Inflammatory macrophage (primary cell): Measurements from ENCODE around the gene ARHGEF38.
A peak's percentile ranks its signal among the peaks of the same experiment; 100 is the strongest.

Source experiments
- DNase-seq, 2 donors: peaks; one replicate each; pipeline ENCODE4 v3.0.0-alpha.2; 2020 to 2022

ARHGEF38 gene

DNA sequence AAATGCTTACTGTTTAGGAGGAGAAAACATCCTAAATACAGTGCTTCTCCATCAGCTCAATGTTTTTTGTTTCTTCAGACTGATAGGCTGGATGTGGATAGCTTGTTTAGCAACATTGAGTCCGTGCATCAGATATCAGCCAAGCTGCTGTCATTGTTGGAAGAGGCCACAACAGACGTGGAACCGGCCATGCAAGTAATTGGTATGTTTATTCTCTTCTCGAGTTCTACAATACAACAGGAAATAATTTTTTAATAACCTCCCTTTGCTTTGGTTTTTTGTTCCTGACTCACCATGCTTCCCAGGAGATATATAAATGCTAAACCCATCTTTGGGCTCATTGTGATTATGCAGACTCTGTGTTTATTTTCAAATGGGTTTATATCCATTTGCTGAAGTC is 60.9 kb downstream of the ARHGEF38 start:
- no peak for DNase-seq

DNA sequence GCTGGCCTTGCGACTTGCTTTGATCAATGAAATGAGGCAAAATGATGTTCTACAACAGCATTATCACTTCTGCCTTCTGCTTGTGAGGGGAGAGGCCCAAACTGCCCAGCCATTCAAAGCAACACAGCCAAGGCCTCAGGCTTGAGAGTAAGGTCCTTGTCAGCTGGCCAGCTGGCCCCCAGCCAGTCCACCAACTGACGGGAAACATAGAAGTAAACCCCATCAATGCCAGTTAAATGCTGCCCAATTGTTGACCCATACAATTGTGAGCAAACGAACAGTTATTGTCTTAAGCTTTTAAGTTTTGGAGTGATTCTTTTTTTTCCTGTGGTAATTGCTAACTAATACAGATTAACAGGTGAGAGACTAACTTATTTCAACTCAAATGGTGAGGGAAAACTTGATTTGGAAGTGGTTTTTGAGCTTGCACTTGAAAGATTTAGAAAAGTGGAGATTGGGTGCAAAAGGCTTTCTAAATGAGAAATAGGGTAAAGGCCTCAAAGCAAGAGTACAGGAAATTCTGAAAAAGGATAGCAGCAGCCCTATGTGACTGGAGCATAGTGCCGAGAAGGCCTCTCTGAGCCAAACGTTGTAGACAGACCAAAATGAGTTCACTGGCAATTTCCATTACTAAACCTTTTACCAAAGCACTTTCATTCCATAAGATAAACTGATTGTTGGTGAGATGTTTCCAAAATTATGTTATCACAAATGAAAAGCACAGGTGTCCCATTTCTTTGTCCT is 66.9 kb downstream of the ARHGEF38 start:
- no peak for DNase-seq

DNA sequence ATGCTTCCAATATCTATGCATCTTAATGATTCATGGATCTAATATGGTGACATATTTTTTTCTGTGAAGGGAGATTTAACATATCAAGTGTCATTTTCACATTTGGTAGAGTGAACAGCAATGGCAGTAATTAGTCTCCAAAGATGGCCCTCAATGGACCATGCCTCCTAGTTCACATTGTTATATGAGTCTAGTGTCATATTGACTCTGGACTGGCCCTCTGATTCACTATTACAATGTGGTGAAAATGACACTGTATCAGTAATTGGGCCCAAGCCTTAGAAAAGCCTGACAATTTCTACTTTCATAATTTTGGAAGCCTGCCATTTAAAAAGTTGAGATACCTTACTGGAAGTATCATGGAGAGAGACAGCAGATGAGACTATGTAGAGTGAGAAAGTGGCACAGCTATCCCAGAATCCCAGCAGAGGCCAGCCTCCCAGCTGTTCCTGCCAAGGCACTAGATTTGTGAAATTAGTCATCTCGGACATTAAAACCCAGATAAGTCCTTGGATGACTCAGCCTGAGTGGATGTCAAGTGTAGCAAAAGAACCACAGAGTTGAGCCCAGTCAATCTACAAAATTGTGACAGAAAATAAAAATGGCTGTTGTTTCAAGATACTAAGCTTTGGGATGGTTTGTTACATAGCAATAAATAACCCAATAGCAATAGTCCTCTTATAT is 68.4 kb downstream of the ARHGEF38 start:
- no peak for DNase-seq

DNA sequence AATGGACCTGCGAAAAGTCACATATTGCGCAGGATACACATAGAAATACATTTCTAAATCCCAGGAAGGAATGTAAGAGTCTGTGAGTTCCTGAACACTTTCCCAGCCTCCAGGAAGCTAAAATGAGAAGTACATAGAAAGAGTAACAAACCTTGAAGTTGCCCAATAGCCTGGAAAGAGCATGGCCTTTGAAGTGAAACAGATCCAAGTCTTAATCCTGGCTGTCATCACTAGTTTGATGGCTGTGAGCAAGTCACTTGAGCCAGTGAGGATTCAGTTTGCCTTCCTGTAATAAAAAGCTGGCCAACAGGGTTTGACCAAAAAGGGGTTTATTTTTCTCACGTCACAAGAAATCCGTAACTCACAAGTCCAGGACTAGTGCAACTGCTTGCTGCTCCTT is 69.8 kb downstream of the ARHGEF38 start:
- no peak for DNase-seq

DNA sequence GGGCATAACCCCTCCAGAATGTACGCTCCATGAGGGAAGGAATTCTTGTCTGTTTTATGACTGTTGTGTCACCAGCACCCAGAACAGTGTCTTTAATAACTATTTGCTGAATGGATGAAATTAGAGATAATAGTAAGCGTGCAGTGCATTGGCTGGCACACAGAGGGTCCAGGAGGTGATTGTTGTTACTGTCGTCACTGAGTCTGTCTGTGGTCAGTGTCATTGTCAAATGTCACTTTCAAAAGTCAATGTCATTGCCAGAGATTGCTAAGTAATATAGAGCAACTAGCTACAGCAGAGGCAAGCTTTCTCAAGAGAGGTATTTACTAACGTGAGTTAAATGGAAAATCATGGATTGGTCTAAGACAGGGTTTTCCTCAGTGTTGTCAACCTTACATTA is 70.7 kb downstream of the ARHGEF38 start:
- no peak for DNase-seq

DNA sequence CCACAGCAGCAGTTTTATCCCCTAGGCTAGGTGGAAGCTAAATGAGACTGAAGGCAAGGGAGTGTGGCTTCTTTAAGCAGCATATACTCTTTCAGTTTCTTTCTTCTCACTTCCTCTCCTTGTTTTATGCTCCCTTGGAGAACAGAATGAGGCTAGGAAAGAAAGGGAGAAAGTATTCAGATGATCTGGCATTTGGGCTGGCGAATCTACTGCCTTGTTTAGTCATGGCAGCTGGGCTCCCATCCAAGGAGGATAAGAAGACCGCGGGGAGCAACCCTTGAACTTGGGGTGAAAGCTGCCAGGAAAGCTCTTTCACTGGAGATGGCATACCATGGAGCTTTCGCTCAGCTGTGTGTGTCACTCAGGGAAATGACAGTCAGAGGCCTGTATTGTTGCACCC is 72.1 kb downstream of the ARHGEF38 start:
- no peak for DNase-seq

DNA sequence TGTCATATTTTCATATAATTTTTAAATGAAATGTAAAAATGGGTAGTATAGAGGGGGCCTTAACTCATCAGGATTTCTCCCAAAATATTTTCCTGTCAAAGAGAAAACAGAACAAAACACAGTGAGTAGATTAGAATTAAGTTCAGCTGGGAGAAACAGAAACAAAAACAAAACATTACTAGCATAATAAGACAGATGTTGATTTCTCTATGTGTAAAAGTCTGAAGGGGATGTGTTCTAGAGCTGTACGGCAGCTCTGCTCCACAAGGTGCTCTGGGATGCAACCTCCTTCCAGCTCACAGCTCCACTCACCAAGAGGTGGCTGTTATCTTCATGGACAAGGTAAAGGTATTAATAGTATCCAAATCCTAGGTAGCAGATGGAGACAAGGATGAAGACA is 72.8 kb downstream of the ARHGEF38 start:
- no peak for DNase-seq

DNA sequence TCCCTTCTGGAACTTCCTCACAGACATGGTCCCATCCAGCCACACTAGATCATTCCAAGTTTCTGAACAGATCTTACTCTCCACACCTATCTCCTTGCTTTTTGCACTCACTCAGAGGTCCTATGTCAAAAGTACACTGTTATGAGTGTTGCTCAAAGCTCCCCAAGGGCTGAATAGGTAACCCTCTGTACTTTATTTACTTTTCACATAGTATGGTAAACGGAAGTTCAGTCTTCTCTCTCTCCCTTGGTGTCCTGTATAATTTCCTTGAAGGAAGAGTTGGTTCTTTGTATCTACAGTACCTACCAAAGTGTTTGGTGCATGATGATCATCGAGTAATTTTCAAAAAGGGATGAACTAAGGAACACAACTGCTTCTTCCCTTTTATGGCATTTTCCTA is 74.4 kb downstream of the ARHGEF38 start:
- DNase-seq = no peak

DNA sequence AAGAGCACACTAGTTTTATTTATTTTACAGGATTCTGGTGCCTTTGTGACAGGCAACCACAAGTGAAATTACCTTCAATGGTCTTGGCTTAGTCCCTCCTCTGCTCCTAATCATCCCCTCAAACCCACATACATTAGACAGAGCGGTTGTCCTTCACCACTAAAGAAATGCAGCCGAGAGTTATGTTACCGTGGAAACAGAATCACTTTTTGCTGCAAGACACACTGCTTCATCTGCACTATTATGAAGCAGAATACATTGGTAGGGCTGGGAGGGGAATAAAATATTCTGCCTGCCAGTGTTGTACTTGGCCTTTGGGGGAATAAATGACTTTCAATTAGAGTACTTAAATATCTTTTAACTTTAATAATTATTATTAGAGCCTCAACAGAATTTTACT is 75.2 kb downstream of the ARHGEF38 start:
- no peak for DNase-seq

DNA sequence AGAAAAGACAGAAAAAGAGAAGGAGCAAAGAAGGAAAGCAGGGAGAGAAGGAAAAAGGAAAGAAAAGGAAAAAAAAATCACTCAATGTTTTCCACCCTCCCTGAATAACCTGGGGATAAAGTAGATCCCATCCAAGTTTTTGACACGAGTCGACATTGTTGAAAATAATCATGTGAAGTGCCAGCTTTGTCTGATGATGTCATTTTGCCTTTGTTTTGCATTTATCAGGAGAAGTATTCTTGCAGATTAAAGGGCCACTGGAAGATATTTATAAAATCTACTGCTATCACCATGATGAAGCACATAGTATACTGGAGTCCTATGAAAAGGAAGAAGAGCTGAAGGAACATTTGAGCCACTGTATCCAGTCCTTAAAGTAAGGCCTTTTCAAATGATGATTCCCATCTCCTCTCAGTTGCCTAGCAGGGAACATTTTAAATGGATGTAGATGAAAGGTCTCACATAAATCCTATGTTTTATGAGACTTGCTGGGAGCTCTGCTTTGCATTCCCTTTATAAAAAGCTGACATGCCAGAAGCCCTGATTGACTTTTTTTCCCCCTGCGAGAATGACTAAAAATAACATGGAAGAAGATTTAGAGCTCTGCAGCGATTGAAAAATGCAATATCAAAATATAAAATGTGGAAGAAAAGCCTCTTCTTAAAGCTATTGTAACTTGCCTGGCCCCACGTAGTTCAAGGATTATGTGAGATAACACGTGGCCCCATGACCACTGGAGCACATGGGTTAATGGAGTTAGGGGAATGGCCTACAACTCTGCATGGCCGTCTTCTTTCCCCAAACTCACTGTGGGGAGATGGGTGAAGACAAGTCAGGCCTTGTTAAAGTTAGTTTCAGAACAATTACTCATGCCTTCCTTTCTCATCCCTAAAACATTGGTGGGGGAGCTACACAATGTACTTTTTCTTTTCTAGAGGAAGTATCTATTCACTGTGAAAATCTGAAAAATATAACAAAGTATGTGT is 78.5 kb downstream of the ARHGEF38 start:
- no peak for DNase-seq

DNA sequence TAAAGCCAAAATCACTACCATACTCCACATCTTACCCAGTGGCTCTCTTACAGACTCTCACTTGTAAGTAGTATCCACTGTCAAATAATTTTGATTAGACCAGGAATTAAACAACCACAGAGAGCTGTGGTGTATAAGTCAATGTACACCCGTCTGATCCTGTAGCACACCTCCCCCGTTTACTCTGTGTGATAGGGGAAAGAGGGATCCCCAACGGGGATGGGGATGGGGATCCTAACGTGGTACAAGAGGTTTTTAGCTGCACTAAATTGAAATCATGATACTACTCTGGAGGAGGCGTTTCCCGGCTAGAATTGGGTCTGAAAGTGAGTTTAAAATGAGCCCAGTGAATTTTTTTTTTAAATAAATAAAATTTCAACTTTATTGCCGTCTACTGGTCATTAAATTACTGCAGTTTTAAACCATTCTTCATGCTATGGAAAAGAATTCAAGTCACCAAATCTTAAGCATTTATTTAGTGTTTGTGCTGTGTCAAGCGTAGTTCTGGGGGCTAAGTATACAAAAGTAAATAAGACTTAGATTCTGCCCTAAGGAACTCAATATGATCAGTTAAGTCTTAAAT is 79.5 kb downstream of the ARHGEF38 start:
- DNase-seq = no peak

DNA sequence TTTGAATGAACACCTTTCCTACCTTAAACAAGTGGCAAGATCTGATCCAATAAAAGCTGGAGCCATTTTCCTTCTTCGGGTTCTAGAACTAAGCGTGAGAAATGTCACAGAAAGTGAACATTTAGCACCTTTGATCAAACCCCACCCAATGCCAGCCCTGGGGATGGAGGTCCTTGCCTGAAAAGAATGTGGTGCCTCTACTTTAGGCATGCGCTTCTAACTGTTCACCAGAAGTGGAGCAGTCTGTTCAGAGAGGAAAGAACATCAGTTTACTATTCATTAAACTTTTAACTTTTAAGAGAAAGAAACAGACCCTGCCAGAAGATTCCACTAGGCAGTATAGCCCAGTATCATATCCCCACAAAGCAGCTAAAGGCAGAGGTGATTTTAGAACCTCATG is 80.2 kb downstream of the ARHGEF38 start:
- no peak for DNase-seq

DNA sequence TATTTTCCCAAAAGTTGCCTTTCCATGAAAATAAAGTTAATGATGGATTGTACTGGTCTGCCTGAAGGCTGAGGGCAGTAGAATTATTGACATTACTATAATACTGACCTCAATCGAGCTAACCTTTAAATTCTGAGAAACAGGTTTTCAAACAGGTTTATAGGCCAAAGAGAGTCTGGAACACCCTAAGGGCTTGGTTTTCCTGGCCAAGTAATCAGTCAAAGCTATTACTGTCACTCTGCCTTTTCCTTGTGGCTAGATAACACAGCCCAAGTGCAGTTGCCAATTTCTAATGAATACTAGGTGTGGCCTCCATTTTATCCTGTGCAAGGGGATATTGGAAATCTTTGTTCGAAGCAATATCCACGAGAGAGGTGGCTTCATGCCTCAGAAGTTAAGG is 80.8 kb downstream of the ARHGEF38 start:
- DNase-seq = no peak

DNA sequence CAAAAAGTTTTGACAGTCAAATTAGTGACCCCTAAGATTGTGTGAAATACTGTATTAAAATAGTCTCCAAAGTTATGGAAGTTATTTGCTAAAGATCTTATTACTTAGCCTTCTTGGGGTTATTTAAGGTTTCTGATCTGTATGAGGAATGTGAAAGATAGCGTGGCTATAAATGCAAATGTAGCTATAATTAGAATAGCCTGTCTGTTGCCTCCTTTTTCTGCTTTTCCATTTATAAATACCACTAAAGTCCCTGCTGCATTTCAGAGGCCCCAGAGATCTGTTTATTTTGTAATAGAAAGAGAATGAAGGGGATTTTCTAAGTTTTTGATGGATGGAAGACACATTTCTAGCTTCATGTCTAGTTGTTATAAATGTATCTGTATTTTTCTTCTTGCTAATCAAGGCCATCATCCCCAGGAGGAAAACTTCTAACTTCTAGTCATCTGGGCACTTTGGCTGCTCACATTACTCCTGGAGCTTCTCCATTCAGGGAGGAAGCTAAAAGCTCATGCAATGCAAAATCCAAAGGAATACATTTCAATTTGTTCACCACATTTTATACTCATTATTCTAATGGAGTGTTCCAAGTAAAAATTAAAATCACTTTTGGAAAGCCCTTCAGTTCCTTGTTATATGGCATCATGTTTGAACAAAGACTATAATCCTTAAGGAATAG is 82.1 kb downstream of the ARHGEF38 start:
- no peak for DNase-seq

DNA sequence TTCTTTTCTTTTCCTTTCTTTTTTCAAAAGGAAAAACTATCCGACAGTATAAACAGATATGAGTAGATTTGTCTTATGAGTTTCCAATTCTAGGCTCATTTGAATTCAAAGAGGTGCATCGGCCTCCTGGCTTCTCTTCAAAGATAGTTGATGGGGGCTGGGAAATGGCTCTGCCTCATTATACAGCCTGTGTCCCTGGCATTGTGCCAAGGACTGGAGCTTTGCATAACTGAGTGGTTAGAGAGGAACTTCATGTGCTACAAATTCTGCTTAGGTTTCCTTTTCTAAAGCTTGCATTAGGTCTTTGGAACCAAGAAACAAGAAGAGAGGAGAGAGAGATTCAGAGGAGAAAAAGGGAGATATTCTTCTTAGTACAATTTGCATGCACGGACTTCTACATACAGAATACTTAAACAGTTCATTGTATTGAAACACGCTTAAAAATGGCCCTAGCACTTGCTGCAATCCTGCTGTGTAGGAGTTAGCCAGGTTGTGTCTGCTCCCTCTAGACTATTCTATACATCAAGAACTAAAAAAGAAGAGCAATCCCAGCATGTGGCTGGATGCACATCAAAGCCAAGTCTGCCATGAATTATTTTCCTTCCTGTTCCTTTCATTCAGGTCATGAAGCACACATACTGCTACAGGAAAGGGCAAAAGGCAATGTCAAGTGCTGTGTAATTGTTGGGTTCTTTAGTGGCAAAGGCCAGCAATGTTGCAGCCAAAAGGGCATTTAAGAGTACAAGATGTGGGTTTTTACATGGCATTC is 85.2 kb downstream of the ARHGEF38 start:
- DNase-seq = peak; percentile 61 to 63

DNA sequence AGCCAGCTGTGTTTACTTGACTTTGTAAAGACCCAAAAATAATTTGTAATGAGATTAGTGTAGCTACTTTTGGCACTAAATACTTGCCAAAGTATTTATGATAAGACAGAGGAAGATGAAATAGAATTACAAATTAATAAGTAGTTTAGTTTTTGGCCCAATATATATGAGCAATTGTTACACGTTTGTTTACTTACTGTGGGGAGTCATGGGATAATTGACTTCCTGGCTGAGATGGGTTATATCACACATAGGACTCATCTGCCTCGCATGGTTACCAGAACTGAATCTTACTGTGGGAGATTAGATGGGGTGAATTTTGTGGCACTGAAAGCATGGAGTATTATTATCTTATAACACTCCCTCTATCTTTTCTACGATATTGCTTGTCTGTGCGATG is 89.4 kb downstream of the ARHGEF38 start:
- no peak for DNase-seq

DNA sequence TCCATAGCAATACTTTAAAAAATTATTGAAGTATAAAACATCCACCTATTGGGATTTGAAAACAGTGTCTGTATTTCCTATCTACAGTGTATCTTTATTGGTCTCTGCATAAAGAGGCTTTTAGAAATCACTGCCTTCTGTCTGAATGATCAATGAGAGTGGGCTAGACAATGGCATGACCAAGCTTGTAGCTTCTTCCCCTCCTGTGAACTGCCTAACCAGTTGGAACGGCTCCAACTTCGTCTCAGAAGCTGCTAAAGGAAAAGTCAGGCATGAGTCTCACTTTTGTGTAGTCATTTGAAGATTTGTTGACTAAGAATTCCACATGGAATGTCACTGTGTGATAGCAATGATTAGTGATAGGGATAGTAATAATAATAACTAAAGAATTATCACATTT is 91.8 kb downstream of the ARHGEF38 start:
- DNase-seq = no peak

DNA sequence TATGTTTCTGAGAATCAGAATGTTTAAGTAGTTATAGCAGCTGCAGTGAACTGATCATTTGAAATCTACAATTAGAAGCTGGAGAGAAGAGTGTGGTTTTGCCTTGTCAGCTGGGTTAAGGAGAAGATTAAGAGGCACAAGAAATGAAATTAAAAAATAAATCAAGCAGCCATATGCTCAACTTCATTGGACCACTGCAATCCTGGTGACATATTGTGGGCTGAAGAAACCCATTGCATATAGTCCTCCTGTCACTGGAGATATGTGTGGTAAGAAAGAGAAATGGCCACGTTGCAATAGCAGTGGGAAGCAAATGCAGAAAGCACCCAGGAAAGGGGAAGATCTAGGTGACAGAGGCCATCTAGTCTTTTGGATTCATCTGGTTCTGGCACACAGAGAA is 93.0 kb downstream of the ARHGEF38 start:
- DNase-seq = peak in 1 of 2 donors; percentile 23

DNA sequence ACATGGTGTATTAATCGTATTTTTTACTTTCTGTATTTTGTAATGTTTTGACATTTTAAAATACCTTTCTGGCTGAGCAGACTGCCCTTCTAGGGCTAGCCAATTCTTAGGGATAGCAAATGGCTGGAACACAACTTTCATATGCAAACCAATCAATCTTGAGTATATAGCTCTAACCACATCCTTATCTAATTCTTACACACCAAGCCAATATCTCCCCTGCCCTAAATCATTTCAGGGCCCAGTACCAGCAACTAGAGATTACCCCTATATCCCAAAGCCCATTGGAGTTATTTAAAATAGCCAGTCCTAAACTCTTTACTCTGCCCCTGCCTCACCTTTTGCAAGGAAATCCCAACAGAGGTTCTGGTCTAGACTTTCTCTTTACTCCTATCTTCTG is 97.8 kb downstream of the ARHGEF38 start:
- DNase-seq = no peak

DNA sequence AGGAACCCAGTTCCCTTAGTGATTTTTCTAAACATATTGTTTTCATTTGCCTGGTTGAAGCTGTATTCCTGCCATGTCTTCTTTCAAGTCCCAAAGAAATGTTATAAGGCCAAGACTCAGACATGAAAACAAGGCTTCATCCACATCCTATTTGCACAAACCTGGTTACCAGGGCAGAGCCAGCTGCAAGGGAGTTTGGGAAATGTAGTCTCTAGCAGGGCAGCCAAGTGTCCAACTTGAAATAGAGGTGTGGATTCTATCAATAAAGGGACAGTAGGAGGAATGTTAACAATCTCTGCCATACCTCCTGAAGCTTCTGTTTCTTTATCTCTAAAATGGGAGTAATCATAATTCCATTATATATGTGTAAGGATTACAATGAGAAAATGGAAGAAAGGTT is 99.5 kb downstream of the ARHGEF38 start:
- DNase-seq = no peak

DNA sequence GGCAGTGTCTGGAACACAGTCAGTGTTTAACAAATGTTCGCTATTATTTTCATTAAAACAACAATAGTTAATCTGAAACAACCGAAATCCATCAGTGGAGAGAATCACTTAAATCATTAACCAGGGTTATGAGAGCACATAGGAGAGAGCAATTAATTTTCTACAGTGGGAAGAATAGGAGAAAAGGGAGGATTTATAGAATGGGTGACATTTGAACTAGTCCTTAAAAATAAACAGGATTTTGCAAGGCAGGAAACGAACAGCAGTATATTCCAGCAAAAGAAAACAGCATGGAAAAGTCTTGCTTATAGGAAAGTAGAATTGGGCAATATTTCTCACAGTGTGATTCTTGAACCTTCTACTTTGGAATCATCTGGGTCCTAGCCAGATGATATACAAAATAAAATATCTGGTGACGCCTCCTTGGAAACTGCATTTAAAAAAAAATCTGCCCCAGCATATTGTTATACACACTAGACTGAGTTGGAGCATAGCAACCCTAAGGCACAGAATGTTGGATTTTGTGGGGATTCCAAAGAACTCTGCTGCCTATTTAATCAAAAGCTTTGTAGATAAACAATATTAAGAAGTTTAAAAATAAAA is 100.0 kb downstream of the ARHGEF38 start:
- DNase-seq = no peak
